ENCODE measurements around the gene RASSF7.
"Not testable (repeated sequence)": the region's sequence is repeated elsewhere in the genome, so short reads cannot be mapped to it uniquely, and the experiment has no call there.

RASSF7 gene, protein sequence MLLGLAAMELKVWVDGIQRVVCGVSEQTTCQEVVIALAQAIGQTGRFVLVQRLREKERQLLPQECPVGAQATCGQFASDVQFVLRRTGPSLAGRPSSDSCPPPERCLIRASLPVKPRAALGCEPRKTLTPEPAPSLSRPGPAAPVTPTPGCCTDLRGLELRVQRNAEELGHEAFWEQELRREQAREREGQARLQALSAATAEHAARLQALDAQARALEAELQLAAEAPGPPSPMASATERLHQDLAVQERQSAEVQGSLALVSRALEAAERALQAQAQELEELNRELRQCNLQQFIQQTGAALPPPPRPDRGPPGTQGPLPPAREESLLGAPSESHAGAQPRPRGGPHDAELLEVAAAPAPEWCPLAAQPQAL

DNA sequence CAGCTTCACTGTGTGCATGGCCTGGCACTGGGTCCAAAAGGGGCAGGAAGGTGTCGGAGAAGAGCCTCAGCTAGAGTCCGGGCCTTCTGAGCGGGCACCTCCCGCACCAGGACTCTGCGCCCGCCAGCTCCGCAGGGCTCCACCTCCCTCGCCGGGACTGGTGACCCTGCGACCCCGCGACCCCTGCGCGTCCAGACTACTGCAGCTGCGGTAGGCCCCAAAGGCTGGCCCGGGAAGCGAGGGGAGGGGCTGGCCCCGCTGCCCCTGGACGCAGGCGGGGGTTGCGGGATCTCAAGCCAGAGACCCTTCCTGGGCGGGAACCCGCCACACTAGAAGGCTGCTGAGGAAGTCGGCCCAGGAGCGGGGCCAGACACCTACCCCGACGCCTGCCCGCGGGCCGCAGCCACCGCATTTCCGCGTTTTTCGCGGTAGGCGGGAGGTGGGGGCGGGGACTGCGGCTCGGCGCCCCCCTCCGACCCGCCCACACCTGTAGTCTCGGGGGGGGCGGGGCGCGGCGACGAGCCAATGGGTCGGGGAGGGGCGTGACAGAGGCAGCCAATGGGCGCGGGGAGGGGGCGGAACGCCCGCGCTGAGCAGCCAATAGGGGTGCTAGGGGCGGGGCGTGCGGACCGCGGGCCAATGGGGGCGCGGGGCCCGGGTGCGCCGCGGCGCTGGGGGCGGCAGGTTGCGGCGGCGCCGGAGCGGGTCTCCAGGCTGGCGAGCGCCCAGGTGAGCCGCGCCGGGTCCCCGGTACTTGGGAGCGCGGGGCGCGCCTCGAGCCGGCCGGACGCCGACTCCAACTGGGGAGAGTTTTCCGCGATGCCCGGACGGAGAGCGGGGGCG lies at the start of gene RASSF7, which contains the start of gene LMNTD2:
Gene RASSF7 (plus strand): TSS at position 666 of the 843 bp plus-strand sequence. CDS start 799 bp downstream, outside the sequence.
Gene LMNTD2 (minus strand): TSS at position 434 of the 843 bp plus-strand sequence. CDS start 22 bp downstream, at position 412.
- DNase-seq, result peak; percentile 79
- in situ Hi-C loops (cut with MboI; ENCODE audit: low pct_unique_long_range_greater_than_20kb, low sequenced_read_pairs), result no loop called here

DNA sequence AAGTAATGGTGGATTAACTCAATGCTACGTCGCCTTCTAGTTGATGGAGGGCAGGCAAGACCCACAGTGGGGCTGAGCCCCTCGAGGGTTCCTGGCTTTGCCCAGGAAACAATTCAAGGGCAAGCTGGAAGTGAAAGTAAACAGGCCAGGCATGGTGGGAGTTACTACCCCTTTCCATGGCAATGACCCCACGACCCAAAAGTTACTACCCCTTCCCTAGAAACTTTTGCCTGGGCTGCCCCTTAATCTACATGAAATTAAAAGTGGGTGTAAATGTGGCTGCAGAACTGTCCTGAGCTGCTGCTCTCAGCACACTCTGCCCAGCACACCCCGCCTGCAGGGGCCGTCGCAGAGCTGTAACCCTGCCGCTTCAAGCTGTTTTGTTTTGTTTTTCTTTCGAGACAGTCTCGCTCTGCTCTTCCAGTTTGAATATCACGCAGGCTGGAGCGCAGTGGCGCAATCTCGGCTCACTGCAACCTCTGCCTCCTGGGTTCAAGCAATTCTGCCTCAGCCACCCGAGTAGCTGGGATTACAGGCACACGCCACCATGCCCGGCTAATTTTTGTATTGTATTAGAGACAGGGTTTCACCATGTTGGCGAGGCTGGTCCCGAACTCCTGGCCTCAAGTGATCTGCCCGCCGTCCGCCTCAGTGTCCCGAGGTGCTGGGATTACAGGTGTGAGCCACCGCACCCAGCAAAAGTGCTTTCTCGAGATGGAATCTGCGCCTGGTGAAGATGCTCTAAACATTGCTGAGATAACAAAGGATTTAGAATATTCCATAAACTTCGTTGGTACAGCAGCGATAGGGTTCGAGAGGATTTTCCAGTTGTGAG lies 47.8 kb upstream of the RASSF7 start:
- DNase-seq, result no peak
- in situ Hi-C loops (cut with MboI; ENCODE audit: low pct_unique_long_range_greater_than_20kb, low sequenced_read_pairs), result no loop called here

DNA sequence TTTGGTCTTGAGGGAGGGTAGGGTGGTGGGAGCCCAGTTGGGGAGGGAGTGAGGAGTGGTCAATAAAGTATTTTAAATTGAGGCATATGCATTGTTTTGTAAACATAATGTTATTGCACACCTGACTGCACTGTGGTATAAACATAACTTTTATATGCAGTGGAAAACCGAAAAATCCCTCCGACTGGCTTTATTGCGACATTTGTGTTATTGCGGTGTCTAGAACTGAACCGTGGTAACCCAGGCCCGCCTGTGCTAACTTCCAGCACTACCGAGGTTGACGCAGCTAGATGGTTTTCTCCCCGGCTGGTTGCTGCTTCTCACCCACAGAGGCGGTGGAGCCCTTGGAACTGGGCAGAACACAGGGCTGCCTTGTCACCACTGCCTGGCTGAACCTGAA lies 46.2 kb upstream of the RASSF7 start:
- DNase-seq, result no peak
- in situ Hi-C loops (cut with MboI; ENCODE audit: low pct_unique_long_range_greater_than_20kb, low sequenced_read_pairs), result no loop called here

DNA sequence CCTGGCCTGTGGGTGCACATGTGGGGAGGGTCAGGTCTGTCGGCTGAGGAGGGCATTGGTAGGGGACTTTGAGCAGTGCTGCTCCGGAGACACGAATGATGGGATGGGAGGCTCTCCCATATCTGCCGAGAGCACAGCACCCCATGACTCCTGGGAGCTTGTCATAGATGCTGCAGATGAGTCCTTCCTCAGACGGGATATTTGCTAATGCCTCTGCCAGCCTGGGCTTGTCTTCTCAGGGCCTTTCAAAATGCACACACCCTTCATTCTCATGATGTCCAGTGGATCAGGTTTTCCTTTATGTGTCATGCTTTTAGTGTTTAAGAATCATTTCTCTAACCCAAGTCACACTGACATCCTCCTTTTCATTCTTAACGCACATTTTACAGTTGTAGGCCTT lies 45.6 kb upstream of the RASSF7 start:
- in situ Hi-C loops (cut with MboI; ENCODE audit: low pct_unique_long_range_greater_than_20kb, low sequenced_read_pairs), result no loop called here
- DNase-seq, result no peak

DNA sequence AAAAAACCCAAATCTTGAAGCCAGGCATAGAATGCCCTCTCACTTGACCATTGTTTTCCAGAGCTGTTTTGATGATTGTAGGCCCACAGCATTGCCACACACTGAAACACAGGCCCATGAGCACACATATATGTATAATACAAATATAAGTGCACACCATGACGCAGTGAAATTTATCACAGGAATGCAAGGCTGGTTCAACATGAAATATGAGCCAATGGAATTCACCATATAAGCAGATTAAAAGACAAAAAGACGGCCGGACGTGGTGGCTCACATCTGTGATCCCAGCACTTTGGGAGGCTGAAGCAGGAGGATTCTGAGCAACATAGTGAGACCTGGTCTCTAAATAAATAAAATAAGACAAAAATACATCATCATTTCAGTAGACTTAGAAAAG lies 44.4 kb upstream of the RASSF7 start:
- DNase-seq, result no peak
- in situ Hi-C loops (cut with MboI; ENCODE audit: low pct_unique_long_range_greater_than_20kb, low sequenced_read_pairs), result no loop called here

DNA sequence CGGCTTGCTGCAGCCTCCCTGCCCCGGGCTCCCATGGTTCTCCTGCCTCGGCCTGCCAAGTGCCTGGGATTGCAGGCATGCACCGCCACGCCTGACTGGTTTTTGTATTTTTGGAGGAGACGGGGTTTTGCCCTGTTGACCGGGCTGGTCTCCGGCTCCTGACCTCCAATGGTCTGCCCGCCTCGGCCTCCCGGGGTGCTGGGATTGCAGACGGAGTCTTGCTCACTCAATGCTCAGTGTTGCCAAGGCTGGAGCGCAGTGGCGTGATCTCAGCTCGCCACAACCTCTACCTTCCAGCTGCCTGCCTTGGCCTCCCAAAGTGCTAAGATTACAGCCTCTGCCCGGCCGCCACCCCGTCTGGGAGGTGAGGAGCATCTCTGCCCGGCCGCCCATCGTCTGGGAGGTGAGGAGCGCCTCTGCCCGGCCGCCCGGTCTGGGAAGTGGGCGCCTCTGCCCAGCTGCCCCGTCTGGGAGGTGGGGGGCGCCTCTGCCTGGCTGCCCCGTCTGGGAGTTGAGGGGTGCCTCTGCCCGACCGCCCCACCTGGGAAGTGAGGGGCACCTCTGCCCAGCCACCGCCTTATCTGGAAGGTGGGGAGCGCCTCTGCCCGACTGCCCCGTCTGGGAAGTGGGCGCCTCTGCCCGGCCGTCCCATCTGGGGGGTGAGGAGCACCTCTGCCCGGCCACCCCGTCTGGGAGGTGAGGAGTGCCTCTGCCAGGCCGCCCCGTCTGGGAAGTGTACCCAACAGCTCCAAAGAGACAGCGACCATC lies 43.7 kb upstream of the RASSF7 start:
- DNase-seq; in situ Hi-C loops (cut with MboI; ENCODE audit: low pct_unique_long_range_greater_than_20kb, low sequenced_read_pairs): not testable (repeated sequence)

DNA sequence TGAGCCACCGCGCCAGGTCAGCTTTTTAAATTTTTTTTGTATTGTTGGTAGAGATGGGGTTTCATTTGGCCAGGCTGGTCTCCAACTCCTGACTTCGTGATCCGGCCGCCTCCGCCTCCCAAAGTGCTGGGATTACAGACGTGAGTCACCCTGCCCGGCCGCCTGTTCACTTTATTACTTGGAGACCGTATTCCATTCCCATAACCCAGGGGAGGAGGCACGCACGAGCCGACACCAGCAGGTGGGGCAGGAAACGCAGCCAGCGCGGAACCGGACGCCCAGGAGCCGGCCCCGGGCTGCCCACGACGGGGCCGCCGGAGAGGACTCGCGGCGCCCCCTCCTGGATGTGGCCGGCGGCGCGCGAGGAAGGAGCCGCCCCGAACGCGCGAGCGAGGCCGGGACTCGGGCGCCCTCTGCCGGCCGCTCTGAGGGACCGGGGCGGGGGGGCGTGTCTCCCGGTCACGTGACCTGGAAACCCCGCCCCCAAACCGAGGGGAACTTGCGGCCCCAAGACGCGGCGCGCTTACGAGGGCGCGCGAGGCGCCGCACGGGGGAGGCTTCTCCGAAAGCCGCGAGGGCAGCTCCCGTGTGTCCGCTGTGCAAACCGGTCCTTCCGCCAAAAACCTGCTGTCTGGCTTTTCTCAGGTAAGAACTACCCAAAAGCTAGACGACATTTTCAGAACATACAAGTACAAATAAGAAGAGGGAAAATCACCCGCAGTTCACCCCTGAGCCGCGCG lies 42.1 kb upstream of the RASSF7 start:
- in situ Hi-C loops (cut with MboI; ENCODE audit: low pct_unique_long_range_greater_than_20kb, low sequenced_read_pairs), result no loop called here
- peak; percentile 97 for DNase-seq

DNA sequence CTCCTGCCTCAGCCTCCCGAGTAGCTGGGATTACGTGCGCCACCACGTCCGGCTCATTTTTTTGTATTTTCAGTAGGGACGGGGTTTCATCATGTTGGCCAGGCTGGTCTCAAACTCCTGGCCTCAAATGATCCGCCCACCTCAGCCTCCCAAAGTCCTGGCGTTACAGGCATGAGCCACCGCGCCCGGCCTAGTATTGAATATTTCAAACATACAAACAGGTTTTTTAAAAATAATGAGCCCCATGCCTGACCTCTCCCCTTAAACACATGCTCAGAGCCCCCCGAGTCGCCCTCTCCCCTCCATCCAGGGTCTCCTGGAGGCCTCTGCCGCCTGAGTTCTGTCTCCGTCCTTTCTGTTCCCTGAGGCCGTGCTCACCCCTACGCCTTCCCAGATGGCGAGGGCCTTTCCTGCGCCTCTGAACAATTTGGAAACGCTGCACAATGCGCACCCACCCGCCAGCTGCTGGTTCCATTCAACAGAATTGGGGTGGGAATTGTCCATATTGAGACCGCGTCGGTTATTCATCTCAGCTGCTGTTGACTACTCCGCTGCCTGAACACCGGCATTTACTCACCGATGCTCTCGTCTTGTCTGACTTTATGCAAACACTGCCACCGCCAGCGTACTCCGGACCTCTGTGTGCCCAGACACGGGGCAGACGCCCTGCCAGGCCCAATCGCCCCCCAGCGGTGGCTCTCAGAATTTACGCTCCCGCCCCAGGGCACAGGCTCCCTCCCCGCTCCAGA lies 40.2 kb upstream of the RASSF7 start:
- in situ Hi-C loops (cut with MboI; ENCODE audit: low pct_unique_long_range_greater_than_20kb, low sequenced_read_pairs), result no loop called here
- peak; percentile 34 for DNase-seq

DNA sequence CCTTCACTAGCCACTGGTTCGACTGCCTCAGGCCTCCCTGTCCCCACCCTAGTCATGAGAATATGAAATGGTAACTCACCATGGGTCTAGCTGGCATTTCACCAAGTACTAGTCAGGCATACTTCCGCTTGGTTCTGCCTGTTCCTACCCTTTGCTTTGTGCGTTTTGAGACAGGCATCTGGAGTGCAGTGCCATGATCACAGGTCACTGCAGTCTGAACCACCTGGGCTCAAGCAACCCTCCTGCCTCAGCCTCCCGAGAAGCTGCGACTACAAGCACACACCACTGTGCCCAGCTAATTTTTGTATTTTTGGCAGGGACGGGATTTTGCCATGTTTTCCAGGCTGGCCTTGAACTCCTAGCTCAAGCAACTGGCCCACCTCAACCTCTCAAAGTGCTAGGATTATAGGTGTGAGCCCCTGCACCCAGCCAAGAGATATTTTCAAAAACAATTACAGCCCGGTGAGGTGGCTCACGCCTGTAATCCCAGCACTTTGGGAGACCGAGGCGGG lies 39.5 kb upstream of the RASSF7 start:
- in situ Hi-C loops (cut with MboI; ENCODE audit: low pct_unique_long_range_greater_than_20kb, low sequenced_read_pairs), result no loop called here
- DNase-seq, result no peak

DNA sequence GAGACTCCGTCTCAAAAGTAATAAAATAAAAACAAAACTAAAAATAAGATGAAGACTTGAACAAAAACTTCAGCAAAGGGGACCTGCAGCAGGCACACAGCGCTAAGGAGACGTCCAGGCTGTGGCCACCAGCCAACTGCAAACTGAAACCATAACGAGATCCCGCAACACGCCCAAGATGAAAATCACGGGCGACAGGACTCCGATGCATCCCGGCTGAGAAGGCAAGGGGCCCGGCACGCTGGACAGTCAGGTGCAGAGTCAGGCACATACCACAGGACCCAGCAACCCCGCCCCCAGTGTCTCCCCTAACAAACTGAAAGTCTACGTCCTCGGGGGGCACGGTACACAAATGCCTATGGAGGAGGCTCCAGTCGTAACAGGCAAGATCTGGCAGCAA lies 34.6 kb upstream of the RASSF7 start:
- no peak for DNase-seq
- in situ Hi-C loops (cut with MboI; ENCODE audit: low pct_unique_long_range_greater_than_20kb, low sequenced_read_pairs), result no loop called here

DNA sequence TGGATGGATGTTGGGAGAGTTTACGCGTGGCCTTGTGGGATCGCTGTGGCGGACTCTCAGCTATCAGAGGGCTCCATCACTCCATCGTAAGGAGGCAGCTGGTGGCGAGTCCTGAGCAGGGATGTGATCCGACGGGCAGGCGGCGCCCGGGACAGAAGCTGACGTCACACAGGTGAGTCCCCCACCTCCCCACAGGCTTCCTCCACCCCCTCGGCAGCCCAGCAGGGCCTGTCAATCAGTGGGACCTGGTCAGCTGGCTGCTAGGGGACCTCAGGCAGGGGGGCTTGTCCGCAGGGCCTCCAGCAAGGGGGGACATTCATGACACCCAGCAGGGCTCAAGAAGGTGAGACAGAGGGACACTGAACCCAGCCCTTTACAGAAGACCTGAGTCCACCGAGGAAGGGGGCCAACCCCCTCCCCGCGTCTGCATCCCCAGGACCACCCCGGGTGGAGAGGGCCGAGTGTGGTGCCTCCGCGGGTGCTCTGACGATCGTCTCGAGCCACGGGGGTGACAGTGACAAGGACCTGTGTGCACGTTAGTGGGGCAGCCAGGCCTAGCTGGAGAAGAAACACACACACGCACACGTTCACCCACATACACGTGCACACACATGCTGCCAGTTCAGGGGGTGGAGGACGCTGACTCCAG lies 32.5 kb upstream of the RASSF7 start:
- in situ Hi-C loops (cut with MboI; ENCODE audit: low pct_unique_long_range_greater_than_20kb, low sequenced_read_pairs), result no loop called here
- DNase-seq, result no peak

DNA sequence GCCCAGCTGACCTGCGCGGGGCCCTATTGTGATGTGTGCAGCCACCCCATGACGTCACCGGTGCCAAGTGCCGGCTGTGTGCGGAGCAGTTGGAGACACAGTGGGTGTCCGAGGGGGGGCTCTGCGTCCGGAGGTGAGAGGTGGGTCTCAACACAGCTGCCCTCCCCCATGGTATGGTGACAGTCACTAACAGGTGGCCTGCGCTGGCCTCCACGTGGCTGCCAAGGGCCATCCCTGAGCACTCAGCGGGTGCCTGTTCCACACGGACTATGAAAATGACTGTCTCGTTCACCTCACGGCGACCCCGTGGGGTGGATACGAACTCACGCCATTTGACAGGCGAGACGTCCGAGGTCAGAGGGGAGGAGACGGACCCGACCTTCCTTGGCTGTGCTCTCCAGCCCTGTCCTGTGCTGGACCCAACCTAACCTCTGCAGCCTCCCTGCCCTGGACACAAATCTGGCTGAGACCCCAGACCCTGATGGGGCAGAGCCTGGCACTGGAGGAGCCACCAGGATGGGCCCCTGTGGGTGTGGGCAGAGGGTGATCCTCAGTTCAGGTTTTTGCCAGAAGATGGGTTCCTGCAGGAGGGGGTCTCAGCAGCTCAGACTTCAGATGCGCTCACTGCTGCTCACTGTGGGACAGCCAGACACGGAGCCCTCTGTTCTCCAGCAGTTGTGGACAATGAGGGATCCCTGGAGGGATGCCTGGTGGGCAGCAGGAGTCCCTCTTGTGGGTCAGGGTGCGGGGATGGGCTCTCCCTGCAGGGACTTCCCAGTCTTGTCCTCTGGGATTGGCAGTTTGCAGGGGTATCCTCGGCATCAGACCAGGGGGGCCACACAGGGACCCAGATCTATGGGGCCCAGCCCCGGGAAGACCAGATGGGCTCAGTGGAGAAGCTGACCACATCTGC lies 31.7 kb upstream of the RASSF7 start:
- DNase-seq, result no peak
- in situ Hi-C loops (cut with MboI; ENCODE audit: low pct_unique_long_range_greater_than_20kb, low sequenced_read_pairs), result no loop called here

DNA sequence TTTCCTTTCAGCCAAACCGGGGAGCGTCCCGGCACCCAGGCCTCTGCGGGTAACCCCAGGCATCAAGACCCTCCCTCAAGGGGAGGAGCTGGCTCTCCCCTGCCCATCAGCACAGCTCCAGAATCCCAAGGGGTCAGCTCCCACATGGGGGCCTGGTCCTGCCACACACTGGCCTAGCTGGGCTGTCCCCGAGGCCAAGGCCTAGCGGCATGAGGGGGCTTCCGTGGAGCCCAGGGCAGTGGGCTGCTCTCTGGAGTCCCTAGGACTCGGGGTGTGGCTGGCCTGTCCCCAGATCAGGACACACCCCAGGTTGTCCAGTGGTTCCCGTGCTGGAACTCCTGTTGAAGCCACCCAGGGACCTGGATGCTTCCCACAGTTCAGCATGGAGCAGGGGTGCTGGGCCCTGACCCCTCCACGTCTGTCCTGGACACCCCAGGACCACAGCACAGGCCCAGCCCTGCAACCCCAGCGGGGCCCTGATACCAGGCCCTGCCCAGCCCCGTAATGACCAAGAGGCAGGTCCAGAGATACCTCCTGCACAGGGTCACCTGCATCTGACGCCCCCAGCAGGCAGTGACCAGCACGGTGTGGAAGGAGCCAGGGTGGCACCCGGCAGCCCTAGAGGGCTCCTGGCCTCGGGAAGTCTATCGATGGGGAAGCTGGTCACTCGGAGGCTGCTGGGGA lies 30.9 kb upstream of the RASSF7 start:
- in situ Hi-C loops (cut with MboI; ENCODE audit: low pct_unique_long_range_greater_than_20kb, low sequenced_read_pairs), result no loop called here
- DNase-seq, result no peak

DNA sequence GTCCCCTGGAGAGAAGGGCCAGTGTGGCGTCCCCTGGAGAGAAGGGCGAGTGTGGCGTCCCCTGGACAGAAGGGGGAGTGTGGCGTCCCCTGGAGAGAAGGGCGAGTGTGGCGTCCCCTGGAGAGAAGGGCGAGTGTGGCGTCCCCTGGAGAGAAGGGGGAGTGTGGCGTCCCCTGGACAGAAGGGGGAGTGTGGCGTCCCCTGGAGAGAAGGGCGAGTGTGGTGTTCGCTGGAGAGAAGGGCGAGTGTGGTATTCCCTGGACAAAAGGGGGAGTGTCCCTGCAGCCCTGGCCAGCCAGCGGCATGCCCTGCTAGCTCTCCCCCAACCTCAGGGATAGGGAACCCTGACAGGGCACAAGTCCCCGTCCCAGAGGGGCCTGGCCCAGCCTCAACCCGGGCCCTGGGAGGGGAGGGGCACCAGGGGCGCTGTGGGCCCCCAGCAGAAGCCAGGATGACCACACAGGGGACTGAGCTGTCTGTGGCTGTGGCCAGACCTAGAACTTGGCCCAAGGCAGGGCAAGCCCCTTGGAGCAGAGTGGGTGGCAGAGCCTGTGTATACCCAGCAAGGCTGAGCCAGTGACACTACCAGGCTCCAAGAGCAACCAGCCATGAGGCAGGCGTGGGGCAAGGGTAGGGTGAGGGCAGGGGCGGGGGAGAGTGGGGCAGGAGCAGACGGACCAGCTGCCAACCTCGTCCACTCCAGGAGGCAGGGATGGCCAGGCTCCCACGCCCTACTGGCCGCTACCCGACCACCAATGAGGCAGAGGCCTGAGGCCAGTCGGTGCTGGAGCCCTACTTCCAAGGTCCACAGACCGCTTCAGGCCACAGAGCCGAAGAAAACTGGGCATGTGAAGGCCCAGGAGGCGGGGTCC lies 29.6 kb upstream of the RASSF7 start:
- in situ Hi-C loops (cut with MboI; ENCODE audit: low pct_unique_long_range_greater_than_20kb, low sequenced_read_pairs), result no loop called here
- DNase-seq, result no peak

Measured in KBM-7 (cell line).